ENCODE measurements around the gene ZNF148. TPM values are rescaled to one million over a fixed set of nuclear protein-coding genes. Genes with fewer than 3 reads are reported as not detected.

Gene ZNF148
- total and polyA plus RNA-seq, 2 of the 4 experiments (the other 2 are of a cell fraction), result 9.4 to 65.2 TPM

- DNase-seq, result no peak
- Histone ChIP-seq H3K4me3 (ENCODE audit: insufficient read depth, low read depth, low read length) (no peak overlapping the region), H2BK20ac (ENCODE audit: low read depth, low read length) (no peak overlapping the region), H2BK5ac (ENCODE audit: low read depth, low read length, poor library complexity, severe bottlenecking) (no peak overlapping the region), H3K27ac (ENCODE audit: insufficient read depth, low read length) (no peak overlapping the region), H3K4me2 (ENCODE audit: low read depth, low read length) (no peak overlapping the region), H3K36me3 (ENCODE audit: control insufficient read depth, insufficient read depth, low read length) (no peaks in the 10 kb centered on the region), H3K79me1 (ENCODE audit: low read depth in 1 of 2, low read length in 2 of 2) (no peaks in the 10 kb centered on the region), H3K27me3 (ENCODE audit: control insufficient read depth, insufficient read depth, low read length) (no peaks in the 10 kb centered on the region; the same call in 1 of the 2 replicates), H4K20me1 (ENCODE audit: insufficient read depth, low read length) (no peaks in the 10 kb centered on the region), H2AK9ac (replicated peaks; ENCODE audit: low read depth, low read length, poor library complexity) (no peak overlapping the region), H3K9me1 (ENCODE audit: insufficient read depth, low read length) (no peaks in the 10 kb centered on the region), H4K8ac (ENCODE audit: low read depth in 2 of 2, low read length in 2 of 2) (no peak overlapping the region), H3K14ac (replicated peaks; ENCODE audit: low read depth, low read length) (no peak overlapping the region), H2BK120ac (ENCODE audit: low read depth, low read length) (no peak overlapping the region), H2BK15ac (ENCODE audit: low read depth, low read length) (no peak overlapping the region), H2AK5ac (ENCODE audit: low read depth, low read length) (no peak overlapping the region), H3K9ac (ENCODE audit: low read depth, low read length) (no peak overlapping the region), H3K18ac (ENCODE audit: low read depth, low read length) (no peak overlapping the region), H3K4ac (ENCODE audit: low read depth, low read length) (no peak overlapping the region), H4K91ac (ENCODE audit: insufficient read depth, low read depth, low read length) (no peak overlapping the region), H4K5ac (ENCODE audit: low read depth, low read length) (no peak overlapping the region), H3K23ac (ENCODE audit: low read depth, low read length) (no peak overlapping the region), H2AFZ (replicated peaks; ENCODE audit: low read length, poor library complexity) (no peak overlapping the region), H3K4me1 (ENCODE audit: control insufficient read depth, insufficient read depth, low read length) (no peaks in the 10 kb centered on the region), H3K56ac (ENCODE audit: extremely low read depth, insufficient read depth, low read length) (no peak overlapping the region), H3K9me3 (ENCODE audit: control insufficient read depth, insufficient read depth, low read length) (no peaks in the 10 kb centered on the region)
- TF ChIP-seq RCOR1 (IDR thresholded peaks at IDR 0.05; ENCODE audit: insufficient replicate concordance, low read length) (no peak), MAZ (IDR thresholded peaks at IDR 0.05; ENCODE audit: borderline replicate concordance, low read depth, low read length) (no peak), MAFK (IDR thresholded peaks at IDR 0.05; ENCODE audit: low read depth, low read length) (no peak), FOS (IDR thresholded peaks at IDR 0.05; ENCODE audit: low read depth, low read length) (no peak), CTCF (conservative IDR thresholded peaks at IDR 0.05; ENCODE audit: low read depth, low read length) (no peak), SMC3 (IDR thresholded peaks at IDR 0.05; ENCODE audit: low read depth, low read length) (no peak), RAD21 (IDR thresholded peaks at IDR 0.05; ENCODE audit: low read length) (no peak)
- no TSS peak for BruUV-seq (replicated peaks)
- intact Hi-C loops (cut with micrococcal nuclease) (loop anchor here (10.0 kb wide), 1 partner anchor 366 kb away; no protein-coding TSS in a partner anchor), in situ Hi-C loops (cut with MboI; ENCODE audit: low sequenced_read_pairs) (no loop called here), dilution Hi-C loops (cut with HindIII; ENCODE audit: low sequenced_read_pairs, unreplicated experiment) (no loop called here)
- POLR2A ChIA-PET (ENCODE audit: unreplicated experiment), result no interaction called here
- no CpG with 5 or more reads among the region's 8 CpGs for WGBS, 2 experiments (ENCODE audit: extremely low coverage in 2 of 2, insufficient read length in 1 of 2)
- no peak for ATAC-seq (ENCODE audit: low read depth)
- CTCF ChIA-PET, result no interaction called here
Measured at GRCh38 chr3:125219261-125219701, 155.8 kb downstream of the ZNF148 start.

All from IMR-90 (cell line).